Stimulated activated CD8-positive, alpha-beta memory T cell treated with anti-CD3 and anti-CD28 coated beads, Interleukin-7, amount 100 ng/mL, for 4 hours (primary cell): Measurements from ENCODE around the gene GRID1.
"Not testable (repeated sequence)": the region's sequence is repeated elsewhere in the genome, so short reads cannot be mapped to it uniquely, and the experiment has no call there.

Experiments used
- DNase-seq, 2 donors: peaks; one replicate each; pipeline ENCODE4 v3.0.0-alpha.2; 2020; ENCODE audit warnings: low read depth in 2 of 2

The GRID1 gene

DNA sequence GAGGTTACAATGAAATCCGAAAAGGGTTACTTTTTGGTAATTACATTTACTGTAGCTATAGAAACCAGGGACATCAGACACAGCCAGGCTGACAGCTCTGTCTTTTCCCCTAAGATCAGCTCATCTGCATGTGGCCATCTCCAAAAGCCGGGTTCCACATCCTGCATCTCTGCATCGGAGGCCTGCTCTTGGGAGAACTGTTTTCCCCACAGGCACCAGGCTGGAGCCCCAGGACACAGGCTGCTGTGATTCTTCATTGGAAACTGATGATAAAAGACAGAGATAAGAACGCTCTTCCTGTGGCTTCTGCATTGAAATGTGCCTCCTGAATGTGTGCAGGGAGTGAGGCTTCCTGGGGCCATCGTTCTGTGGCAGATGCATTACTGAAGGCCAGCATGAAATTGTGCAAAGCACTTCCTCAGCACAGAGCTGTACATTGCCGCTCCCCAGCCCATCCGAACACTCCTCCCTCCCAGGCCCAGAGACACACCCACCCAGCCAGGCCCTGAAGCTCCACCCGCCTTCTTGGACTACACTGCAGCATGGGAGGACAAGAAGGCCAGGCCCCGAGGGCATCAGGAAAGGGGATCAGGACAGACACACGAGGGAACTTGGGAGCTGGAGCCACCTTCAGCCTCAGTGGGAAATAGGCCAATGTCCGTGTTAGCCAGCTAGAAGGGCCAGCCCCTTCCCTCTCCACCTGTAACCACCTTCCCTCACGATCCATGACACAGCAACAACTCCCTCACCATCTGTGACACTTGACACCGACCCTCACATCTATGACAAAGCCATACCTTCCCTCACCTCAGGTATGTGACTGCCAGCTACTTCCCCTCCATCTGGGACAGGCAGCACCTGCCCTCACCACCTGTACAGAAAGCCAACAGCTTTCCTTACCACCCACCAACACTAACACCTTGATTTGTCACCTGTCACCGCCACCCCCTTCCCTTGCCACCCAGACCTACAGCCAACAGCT lies 113.2 kb downstream of the GRID1 start:
- DNase-seq = no peak

DNA sequence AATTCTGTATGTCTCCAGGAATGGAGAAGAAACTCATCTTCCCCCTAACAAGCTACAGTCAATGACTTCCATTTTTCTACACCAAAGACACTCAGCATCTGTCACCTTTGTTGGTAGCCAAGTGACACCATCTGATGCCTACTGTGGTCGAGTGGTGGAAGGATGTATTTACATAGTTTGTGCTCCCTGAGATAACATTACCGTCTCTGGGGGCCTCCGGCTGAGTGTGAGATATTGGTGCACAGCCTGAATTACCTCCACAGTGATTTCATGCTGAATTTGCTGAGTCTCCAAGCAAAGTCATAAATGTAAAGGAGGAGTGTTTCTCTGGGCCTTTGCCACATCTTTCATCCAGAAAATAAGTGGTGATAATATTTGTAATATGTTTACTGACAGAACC lies 114.0 kb downstream of the GRID1 start:
- DNase-seq = no peak

DNA sequence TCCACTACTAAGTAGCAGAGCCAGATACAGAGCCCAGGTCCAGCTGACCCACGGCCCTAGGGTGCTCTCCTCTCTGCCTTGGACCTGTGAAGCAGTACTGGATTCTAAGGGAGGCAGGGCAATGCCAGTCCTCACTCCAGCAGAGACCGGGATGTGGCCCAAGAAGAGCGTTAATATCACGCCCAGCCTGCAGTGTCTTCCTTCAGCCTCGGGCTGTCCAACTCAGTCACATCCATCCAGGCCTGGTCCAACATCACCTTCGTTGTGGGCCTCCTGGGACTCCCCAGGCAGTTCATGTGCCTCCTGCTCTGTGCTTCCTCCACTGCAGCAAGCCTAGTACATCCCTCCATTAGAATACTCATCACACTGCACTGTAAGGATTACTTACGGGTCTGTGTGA lies 114.5 kb downstream of the GRID1 start:
- no peak for DNase-seq

DNA sequence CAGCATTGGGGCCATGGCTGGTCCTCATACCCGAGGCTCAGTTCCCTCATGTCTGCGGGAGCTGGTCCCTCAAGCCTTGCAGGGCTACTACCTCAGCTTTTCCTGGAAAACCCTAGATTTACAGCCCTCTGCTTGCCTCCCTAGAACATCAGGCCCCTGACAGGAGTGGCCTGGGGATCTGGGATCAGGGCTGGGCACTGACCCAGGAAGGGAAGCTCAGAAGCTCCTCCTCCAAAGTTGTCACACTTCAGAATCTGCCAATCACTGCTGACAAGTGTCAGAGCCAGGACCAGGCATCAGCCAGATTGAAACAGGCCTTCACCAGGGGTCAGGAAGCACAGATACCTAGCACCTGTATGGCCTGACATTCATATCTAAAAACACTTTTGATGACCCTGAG lies 115.2 kb downstream of the GRID1 start:
- DNase-seq = no peak

DNA sequence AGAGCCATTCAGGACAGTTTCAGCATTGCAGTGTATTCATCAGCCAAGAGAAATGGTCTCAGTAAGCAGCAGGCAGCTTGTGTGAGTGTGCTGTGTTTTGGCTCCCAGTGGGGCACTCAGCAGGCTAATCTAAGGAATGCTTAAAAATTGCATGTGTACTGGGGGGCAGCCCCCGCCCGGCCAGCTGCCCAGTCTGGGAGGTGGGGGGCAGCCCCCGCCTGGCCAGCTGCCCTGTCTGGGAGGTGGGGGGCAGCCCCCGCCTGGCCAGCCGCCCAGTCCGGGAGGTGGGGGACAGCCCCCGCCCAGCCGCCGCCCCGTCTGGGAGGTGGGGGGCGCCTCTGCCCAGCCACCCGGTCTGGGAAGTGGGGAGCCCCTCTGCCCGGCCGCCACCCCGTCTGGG lies 116.2 kb downstream of the GRID1 start:
- DNase-seq = no peak

DNA sequence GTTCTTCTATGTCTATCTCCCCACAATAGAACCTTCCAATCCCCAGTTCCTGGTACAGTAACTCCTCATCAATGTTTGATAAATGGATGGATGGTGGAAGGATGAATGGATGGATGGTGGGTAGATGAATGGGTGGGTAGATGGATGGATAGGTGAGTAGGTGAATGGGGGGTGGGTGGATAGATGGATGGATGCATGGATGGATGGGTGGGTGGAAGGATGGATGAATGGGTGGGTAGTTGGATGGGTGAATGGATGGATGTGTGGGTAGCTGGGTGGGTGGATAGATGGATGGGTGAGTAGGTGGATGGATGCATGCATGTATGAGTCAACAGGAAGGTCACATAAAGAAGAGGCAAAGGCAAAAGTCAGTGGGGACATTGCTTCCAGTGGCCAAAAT lies 116.8 kb downstream of the GRID1 start:
- no peak for DNase-seq

DNA sequence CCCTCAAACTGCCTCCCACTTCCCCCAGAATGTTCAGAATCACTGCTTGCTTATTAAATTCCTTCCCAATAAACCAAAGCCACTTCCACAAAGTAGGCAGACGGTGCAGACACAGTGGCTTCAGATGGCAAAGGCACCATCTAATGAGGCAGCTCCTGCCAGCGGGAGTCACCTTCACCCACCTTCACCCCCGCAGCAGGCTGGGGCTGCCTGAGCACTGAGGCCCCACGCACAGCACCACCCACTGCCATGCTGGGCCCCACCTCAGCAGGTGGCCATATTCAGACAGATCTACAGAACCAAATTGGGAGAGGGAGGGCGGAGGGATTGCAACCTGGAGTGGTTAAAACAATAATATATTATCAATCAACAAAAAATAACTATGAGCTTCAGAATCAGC lies 118.5 kb downstream of the GRID1 start:
- no peak for DNase-seq

DNA sequence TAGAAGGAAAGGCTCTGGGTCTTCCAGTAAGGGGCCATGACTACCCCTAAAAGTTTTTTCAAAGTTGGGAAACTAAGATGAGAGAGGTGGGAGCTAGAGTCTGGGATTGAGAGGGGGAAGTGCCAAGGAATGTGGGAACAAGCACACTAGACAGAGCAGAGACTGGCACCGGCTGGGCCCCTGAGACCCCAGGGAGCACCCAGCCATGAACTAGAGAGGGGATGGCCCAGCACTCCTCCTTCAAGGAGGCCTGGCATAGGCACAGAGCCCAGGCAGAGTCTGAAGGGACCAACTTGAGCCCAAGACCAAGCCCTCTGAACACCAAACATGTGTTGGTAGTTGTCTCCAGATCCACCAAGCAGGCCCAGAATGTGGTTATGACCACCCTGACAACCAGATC lies 119.0 kb downstream of the GRID1 start:
- no peak for DNase-seq

DNA sequence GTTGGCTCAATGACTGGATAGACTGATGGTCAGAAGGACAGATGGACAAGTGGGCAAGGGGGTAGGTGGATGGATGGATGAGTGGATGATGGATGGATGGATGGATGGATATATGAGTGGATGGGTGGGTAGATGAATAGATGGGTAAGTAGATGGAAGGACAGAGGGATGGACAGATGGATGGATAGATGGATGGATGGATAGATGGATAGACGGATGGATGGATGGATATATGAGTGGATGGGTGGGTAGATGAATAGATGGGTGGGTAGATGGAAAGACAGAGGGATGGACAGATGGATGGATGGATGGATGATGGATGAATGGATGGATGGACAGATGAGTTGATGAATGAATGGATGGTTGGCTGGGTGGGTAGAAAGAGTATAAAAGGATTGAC lies 119.5 kb downstream of the GRID1 start:
- DNase-seq = no peak

DNA sequence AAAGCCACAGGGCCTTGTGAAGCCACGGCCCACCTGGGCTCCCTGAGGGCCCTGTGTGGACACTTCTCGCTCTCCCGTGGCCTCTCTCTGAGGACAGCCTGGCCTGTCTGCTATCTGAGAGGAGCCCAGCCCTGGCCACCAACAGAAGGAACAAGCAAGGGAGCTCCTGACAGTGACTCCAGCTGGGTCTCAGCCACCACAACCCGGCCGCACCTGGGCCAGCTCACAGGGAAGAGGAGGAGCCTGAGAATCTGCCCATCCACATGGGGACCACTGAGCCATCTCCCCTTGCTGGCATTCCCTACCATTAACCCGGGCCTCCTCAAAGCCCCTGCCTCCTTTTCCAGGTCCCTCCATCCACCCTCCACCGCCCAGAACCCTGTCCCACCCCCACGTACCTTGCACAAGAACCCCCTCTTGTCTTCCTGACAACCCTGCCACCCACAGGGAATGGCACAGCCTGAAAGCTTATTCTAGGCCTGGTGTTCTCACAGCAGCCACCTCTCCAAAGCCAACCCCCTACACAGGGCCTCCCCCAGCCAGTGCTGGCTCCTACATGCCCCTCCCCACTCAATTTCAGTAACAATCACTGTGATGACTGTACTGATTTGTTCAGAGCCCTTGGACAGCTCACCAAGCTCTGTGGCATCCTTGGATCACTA lies 120.2 kb downstream of the GRID1 start:
- DNase-seq = no peak

DNA sequence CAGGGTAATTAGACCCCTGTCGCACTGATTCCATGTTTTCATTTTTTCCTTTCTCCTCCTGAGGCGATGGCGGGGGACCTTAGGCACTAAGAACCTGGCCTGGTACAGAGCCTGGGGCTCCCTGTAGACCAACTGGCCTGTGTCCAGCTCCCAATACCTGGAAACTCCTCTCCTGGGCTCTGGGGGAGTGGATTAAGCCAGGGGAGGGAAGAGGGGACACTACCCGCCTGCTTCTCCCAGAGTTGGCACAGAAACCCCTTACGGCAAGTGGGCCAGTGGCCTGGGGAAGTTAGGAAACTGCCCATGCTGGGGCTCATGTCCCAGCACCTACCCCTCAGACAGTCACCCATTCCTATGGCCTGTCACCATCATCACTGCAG lies 121.6 kb downstream of the GRID1 start:
- no peak for DNase-seq

DNA sequence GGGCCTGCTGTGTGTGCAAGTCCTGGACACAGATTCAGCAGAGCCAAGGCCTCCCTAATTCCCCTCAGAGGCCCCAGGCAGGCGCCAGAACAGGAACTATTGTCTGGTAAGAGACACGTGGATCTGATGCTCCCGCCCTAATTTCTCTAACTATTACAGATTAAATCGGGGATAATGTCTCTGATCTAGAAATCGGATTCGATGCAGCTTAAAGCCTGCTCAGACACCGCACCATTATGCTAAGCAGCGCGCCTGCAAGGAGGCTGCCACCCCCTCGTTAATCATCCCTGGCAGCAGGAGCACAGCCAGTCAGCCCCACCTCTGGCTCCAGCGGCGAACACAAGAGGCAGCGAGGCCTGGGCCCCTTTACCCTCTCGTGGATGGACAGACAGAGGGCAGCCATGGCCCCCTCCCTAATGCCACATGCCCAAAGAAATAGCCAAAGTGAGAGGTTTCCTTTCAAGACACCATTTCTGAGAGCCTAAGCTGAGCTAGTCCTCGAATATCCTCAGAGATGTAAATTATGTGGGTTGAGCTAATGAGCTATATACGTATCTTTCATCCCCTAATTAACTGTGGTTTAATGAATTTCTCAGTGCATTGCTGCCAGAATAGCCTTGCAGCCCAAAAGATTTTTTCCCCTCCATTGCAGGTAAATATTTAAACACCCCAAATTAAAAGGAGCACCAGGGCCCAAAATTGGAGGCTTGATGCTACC lies 122.1 kb downstream of the GRID1 start:
- DNase-seq = no peak

DNA sequence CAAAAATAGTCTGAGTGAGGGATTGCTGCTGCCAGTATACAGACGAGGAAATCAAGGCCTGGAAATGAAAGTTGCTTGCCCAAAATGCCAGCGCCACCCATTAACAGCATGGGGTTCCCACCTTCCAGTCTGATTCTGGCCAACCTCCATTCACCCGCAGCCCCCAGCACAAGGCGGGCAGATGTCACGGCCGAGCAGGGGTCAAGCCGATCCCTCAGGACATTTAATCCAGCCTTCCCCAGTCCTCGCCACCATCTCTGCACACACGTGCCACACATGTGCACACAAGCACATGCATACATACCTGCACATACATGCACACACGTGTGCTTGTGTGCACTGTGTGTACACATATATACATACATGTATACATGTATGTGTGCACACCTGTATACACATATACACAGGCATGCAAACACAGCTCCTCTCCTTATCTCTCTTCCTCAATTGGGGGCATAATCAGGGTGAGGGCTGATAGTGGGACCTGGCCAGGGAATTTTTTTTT lies 122.9 kb downstream of the GRID1 start:
- no peak for DNase-seq

DNA sequence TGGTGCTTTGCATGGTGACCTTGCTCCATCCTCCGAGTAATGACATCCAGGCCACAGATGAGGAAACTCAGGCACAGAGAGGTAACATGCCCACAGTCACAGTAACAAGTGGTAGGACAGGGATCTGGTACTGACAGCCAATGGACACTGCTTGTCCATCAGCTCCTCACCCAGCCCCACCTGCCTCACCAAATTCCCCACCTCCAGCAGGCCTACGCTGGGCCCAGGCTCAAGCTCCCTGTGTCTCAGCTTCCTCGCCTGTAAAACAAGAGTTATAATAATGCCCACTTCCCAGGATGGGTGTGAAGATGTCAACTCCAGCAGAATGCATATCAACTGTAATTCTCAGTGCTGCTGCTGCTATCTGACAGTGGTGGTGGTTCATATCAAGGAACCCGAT lies 123.8 kb downstream of the GRID1 start:
- no peak for DNase-seq

DNA sequence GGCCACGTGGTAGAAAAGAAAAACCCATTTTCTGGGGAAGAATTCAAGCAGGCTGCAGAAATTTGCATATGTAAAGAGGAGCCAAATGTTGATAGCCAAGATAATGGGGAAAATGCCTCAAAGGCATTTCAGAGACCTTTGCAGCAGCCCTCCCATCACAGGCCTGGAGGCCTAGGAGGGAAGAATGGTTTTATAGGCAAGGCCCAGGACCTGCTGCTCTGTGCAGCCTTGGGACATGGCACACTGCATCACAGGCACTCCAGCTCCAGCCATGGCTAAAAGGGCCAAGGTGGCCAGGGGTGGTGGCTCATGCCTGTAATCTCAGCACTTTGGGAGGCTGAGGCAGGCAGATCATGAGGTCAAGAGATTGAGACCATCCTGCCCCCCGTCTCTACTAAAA lies 128.5 kb downstream of the GRID1 start:
- DNase-seq = not testable (repeated sequence)

DNA sequence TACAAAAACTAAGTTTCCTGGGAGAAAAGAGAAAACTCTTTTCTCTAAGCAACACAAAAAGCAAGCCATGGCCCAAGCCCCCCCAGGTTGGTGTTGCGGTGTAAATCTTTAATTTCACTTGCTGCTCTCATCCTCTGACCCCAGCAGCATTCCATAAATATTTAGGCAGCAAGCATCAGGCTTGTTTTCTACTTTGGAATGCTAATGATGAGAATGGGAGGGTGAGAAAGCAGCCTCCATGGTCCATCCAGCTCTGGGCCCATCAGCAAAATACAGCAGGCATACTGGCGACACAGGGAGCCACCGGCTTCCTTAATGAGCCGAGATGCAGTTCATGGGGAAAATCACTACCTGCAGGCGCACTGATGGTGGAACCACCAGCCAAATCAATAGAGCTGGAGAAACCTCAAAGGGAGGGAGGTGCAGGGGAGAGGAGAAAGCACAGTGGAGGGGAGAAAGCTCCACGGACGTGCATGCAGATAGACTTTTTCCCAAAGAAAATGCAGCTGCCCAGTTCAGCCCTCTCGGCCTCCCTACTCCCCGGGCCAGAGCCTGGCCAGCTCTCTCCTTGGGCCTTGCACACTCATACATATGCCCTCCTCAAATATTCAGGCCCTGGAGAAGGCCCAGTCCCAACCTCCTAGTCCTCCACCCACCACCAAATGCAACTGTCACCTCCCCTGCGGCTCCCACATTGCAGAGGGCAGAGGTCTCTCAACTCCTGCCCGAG lies 131.9 kb downstream of the GRID1 start:
- no peak for DNase-seq

DNA sequence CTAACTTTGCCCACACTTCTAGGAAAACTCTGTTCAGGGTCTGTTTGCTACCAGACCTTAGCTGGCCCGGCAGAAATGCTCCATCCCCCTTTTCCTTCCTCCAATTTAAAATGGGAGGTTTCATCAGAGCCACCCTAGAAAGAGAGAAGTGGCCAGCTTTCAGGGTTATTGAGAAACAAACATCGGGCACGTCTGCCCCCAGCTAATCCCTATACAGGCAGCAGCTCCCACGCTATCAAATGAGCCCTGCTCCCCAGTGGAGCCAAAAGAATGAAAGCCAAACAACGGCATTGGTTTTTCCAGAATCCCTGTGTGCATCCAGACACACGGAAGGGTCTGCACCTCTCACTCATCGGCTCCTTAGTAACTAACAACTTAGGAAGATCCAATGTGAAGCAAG lies 132.5 kb downstream of the GRID1 start:
- no peak for DNase-seq

DNA sequence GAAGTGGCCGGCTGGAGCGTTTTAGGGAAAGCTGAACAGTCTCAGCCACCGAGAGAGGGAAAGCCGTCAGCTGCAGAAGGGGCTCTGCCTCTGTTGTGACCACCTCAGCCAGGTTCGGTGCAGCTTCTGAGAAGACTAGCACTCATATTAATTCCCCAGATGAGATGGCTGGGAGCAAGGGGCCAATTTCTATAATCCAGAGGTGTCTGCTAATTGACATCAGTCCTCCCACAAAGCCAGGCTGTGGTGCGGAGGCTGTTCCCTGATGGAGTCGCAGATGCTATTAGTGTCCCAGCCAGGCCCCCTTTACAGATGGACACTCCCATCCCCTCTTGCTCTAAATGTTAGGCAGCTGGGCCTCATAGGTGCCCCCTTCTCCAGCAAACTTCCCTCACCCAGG lies 133.5 kb downstream of the GRID1 start:
- no peak for DNase-seq

DNA sequence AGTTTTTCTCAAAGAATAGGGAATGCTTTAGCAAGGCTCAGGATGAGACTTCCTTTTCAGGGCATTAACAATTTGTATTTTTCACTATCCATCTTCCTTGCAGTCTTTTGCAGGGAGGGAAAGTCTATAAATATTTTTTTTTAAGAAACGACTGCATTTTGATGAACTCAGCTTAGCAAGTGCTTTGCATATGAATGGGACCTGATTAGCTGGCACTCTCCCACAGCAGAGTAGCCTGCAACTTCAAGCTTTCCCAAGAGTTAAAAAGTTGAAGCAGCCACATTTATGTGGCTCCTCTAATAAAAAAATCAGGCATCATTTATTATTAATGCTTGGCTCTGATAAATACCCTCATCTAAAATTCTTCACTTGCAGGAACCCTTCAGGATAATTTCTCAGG lies 134.0 kb downstream of the GRID1 start:
- no peak for DNase-seq

DNA sequence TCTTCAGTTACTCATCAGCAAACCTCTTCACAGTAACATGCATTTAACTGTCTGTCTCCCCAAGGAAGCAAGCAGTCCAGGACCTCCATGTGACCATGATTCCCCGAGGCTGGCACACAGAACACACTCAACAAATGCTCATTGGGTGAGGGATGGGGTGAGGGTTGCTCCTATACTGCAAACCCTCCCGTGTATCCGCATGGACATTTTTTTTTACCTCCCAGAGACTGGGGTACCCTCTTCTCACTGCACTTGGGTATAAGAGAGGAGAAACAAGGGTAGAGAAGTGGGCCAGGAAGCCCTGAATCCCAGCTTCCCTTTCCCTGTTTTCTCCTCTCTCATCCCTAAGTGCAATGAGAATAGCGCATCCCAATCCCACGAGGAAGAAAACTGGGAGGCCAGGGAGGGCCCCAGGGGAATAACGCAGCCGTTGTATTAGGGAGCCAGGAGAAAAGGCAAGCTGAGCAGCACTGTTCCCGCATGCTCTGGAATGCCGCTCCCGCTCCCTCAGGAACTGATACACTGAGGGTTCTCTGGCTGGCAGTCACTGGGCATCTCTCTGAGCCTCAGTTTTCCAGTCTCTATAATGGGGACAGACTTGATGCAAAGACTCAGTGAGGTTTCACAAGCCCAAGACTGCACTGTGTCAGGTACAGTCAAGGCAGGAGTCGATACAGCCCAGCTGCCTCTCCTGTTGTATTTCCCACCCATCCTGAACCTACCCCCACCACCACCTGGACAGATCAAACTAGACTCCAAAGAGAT lies 134.6 kb downstream of the GRID1 start:
- DNase-seq = no peak

DNA sequence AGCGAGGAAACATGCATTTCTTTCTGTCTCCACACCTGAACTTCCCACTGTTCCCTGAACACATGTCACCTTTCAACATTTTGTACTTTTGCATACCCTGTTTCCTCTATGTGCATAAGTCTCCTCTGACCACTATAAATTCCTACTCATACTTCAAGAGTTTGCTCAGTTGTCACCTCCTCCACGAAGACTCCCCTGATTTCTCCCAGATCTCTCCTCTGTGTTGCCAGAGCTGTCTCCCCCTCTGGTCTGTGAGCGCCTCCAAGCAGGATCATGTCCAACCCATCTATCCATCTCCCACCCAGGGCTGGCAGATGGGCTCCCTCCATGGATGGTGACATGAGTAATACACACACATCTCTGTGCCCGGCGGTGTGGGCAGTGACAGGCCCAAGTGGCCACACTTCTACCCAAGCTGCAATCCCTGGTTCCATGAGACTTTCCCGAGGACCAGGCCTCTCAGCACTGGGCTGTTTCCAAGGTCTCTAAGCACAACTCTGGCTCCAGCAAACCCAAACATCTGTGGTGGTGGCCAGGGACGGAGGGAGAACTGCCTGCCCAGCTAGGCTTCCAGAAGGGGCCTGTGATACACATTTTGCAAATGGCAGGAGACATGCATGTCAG lies 135.9 kb downstream of the GRID1 start:
- no peak for DNase-seq
